Effector memory CD8-positive, alpha-beta T cell (primary cell): ENCODE data around the gene TTC4.
"Not testable (repeated sequence)": the region's sequence is repeated elsewhere in the genome, so short reads cannot be mapped to it uniquely, and the experiment has no call there.

Source experiments
- ATAC-seq: fragments of 150-1000 bp; cut with Tn5 transposase; replicated peaks from 2 replicates; pipeline ENCODE4 v1.10.0; 2021; ENCODE audit warnings: mild to moderate bottlenecking, moderate library complexity
- DNase-seq, 3 experiments: peaks; one replicate each; pipeline ENCODE4 v3.0.0; 2021
- H3K27ac Mint-ChIP-seq, 2 donors: one replicate each; pipeline ENCODE4 v1.8.0; 2022; ENCODE audit warnings: mild to moderate bottlenecking in 2 of 2, mixed read lengths in 2 of 2, moderate library complexity in 2 of 2
- H3K27me3 Mint-ChIP-seq, 2 donors: one replicate each; pipeline ENCODE4 v1.8.0; 2022; ENCODE audit warnings: mixed read lengths in 2 of 2
- H3K36me3 Mint-ChIP-seq: one replicate; pipeline ENCODE4 v1.8.0; 2022; ENCODE audit warnings: mild to moderate bottlenecking, moderate library complexity, mixed read lengths; ENCODE audit not compliant: insufficient read depth
- H3K4me1 Mint-ChIP-seq, 2 donors: one replicate each; pipeline ENCODE4 v1.8.0; 2022; ENCODE audit warnings: low read depth in 2 of 2, mixed read lengths in 2 of 2
- H3K4me3 Mint-ChIP-seq, 2 donors: one replicate each; pipeline ENCODE4 v1.8.0; 2022; ENCODE audit warnings: mild to moderate bottlenecking in 2 of 2, mixed read lengths in 2 of 2, moderate library complexity in 2 of 2
- H3K9me3 Mint-ChIP-seq, 2 donors: one replicate each; pipeline ENCODE4 v1.8.0; 2022; ENCODE audit warnings: mixed read lengths in 2 of 2

Gene TTC4

DNA sequence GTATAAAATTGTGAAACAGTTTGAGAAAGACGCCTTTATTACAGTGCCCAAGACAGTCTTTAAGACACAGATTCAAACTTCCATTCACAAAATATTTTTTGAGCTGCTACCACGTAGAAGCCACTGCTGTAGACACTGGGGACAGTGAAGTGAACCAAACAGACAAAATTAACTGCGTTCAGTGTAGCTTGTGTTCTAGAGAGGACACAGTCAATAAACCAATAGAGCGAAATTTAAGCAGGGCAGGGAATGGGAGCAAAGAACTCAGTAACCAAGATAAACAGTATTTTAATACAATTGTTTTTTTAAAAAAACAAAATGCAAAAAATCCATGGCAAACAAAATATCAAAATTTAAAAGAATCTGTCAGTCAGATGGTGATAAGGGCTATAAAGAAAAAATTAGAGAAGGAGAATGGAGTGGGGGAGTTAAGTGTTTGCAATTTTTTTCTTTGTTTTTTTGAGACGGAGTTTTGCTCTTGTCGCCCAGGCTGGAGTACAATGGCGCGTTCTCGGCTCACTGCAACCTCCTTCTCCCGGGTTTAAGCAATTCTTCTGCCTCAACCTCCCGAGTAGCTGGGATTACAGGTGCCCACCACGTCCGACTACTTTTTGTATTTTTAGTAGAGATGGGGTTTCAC, 49.4 kb downstream of the TTC4 start:
- Mint-ChIP-seq H3K36me3 (peaks cover 6% of the 10 kb centered on the region), H3K27me3 (no peaks in the 10 kb centered on the region), H3K4me3 (peak overlapping the region; percentile 92 to 94), H3K9me3 (no peaks in the 10 kb centered on the region), H3K4me1 (peaks cover 16 to 17% of the 10 kb centered on the region in 2 donors), H3K27ac (peak overlapping the region; percentile 92 to 96)
- ATAC-seq (peak; percentile 22), DNase-seq (no peak)

GRCh38 chr1:54766726-54767125, 51.1 kb downstream of the TTC4 start:
- ATAC-seq (no peak), DNase-seq (no peak)
- peak overlapping the region; percentile 53 to 66 for H3K27ac Mint-ChIP-seq
- H3K4me1 Mint-ChIP-seq = peaks cover 11 to 14% of the 10 kb centered on the region in 2 donors
- peaks cover 6% of the 10 kb centered on the region for H3K36me3 Mint-ChIP-seq
- no peaks in the 10 kb centered on the region for H3K27me3 Mint-ChIP-seq
- no peak overlapping the region for H3K4me3 Mint-ChIP-seq
- H3K9me3 Mint-ChIP-seq = no peaks in the 10 kb centered on the region

DNA sequence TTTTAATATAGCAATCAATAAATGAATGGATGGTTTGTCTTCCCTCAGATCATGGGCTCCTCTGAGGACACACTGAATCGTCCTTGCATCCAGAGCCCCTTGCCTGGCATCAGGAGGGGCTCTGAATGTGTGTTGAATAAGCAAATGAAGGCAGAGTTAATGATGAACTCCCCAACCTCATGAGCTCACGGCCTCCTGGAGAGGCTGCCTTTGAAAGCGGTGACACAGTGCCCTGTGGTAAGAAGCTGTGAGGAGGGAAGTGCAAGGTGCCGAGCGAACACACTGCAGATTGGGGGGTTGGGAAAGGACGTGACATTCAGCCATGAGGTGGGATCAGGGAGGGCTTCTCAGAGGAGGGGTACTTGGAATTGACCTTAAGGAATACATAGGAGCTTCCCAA, 51.9 kb downstream of the TTC4 start:
- DNase-seq (no peak), ATAC-seq (no peak)
- Mint-ChIP-seq H3K9me3 (no peaks in the 10 kb centered on the region), H3K4me3 (no peak overlapping the region), H3K27ac (peak overlapping the region; percentile 32 to 66), H3K27me3 (no peaks in the 10 kb centered on the region), H3K36me3 (peaks cover 6% of the 10 kb centered on the region), H3K4me1 (peaks cover 11 to 14% of the 10 kb centered on the region in 2 donors)

GRCh38 chr1:54768093-54768492, 52.4 kb downstream of the TTC4 start:
- peaks cover 6% of the 10 kb centered on the region for H3K36me3 Mint-ChIP-seq
- no peaks in the 10 kb centered on the region for H3K27me3 Mint-ChIP-seq
- peaks cover 8 to 11% of the 10 kb centered on the region in 2 donors for H3K4me1 Mint-ChIP-seq
- ATAC-seq (no peak), DNase-seq (no peak)
- H3K4me3 Mint-ChIP-seq = no peak overlapping the region
- H3K27ac Mint-ChIP-seq = peak overlapping the region in 1 of 2 donors; percentile 66
- no peaks in the 10 kb centered on the region for H3K9me3 Mint-ChIP-seq

- Mint-ChIP-seq H3K4me1 (peaks cover 1 to 4% of the 10 kb centered on the region in 2 donors), H3K36me3 (no peaks in the 10 kb centered on the region), H3K27ac (no peak overlapping the region), H3K4me3 (no peak overlapping the region), H3K9me3 (no peaks in the 10 kb centered on the region), H3K27me3 (no peaks in the 10 kb centered on the region)
- ATAC-seq (no peak), DNase-seq (no peak)
Observed at GRCh38 chr1:54772951-54773350, 57.3 kb downstream of the TTC4 start.

- DNase-seq (no peak), ATAC-seq (no peak)
- H3K27me3 Mint-ChIP-seq = no peaks in the 10 kb centered on the region
- no peaks in the 10 kb centered on the region for H3K9me3 Mint-ChIP-seq
- H3K27ac Mint-ChIP-seq = no peak overlapping the region
- no peak overlapping the region for H3K4me3 Mint-ChIP-seq
- H3K36me3 Mint-ChIP-seq = peaks cover 2% of the 10 kb centered on the region
- peaks cover 2 to 4% of the 10 kb centered on the region in 2 donors for H3K4me1 Mint-ChIP-seq
Observed at GRCh38 chr1:54774820-54775498, 59.3 kb downstream of the TTC4 start.

DNA sequence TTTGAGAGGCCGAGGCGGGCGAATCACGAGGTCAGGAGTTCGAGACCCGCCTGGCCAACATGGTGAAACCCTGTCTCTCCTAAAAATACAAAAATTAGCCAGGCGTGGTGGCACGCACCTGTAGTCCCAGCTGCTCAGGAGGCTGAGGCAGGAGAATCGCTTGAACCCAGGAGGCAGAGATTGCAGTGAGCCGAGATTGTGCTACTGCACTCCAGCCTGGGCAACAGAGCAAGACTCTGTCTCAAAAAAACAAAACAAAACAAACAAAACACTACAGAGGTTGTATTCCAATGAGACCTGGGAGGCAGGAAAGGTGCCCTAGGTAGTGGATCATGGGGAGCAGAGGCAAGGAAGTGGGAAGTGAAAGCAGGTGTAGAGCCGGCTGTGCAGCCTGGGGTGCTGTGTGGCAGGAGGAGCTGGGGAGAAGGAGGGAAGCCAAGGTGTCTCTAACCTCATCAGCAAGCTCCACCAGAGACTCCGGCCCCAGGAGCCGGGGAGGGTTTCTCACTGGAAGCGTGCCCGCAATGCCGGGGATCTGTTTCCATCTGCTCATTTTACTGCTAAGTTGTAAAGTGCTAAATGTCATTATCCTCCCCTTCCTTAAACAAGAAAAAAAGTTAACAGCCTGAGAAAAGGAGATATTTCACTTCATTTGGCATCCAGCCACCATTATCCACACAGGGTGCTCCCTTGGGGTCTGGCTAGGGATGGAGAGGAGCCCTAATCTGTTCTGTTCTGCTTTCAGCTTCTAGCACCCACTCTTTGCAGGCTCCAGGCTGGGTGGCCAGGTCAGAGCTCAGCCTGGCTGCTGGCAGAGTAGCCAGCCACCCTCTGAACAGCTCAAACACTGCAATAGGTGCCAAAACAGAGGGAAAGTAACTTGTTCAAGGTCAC, 60.4 kb downstream of the TTC4 start:
- peak overlapping the region in 1 of 2 donors; percentile 13 for H3K27ac Mint-ChIP-seq
- not testable (repeated sequence) for ATAC-seq, DNase-seq, H3K4me1 Mint-ChIP-seq, H3K4me3 Mint-ChIP-seq, H3K9me3 Mint-ChIP-seq, H3K36me3 Mint-ChIP-seq, H3K27me3 Mint-ChIP-seq

DNA sequence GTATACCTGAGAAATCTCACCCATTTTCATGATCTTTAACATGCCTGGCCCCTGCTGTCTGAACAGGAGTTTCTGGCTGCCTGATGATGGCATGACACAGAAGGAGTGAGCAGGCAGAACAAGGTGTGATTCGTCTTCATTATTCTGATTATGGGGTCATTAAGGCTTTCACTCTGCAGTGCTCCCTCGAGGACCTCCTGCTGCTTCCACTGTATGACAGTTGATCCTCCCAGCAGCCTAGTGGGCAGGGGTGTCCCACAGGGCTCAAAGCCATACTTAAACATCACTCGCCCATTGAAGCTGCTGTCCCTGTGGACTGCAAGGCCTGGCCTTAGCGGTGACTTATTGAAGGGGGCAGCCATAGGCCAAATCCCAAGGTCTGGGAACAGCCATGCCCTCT, 61.4 kb downstream of the TTC4 start:
- H3K36me3 Mint-ChIP-seq = peaks cover 13% of the 10 kb centered on the region
- DNase-seq (no peak), ATAC-seq (no peak)
- no peak overlapping the region for H3K27ac Mint-ChIP-seq
- no peak overlapping the region for H3K4me3 Mint-ChIP-seq
- no peaks in the 10 kb centered on the region for H3K9me3 Mint-ChIP-seq
- no peaks in the 10 kb centered on the region for H3K27me3 Mint-ChIP-seq
- H3K4me1 Mint-ChIP-seq = peaks cover 3 to 4% of the 10 kb centered on the region in 2 donors

GRCh38 chr1:54777431-54777830, 61.8 kb downstream of the TTC4 start:
- Mint-ChIP-seq H3K4me3 (no peak overlapping the region), H3K4me1 (peaks cover 4 to 5% of the 10 kb centered on the region in 2 donors), H3K27ac (peak overlapping the region in 1 of 2 donors; percentile 22), H3K27me3 (no peaks in the 10 kb centered on the region), H3K36me3 (peaks cover 16% of the 10 kb centered on the region), H3K9me3 (no peaks in the 10 kb centered on the region)
- ATAC-seq (no peak), DNase-seq (no peak)

- H3K9me3 Mint-ChIP-seq = no peaks in the 10 kb centered on the region
- DNase-seq (no peak), ATAC-seq (no peak)
- no peak overlapping the region for H3K4me3 Mint-ChIP-seq
- H3K27ac Mint-ChIP-seq = no peak overlapping the region
- peaks cover 0 to 4% of the 10 kb centered on the region in 2 donors for H3K4me1 Mint-ChIP-seq
- H3K27me3 Mint-ChIP-seq = no peaks in the 10 kb centered on the region
- H3K36me3 Mint-ChIP-seq = peaks cover 26% of the 10 kb centered on the region
Observed at GRCh38 chr1:54781023-54781723, 65.5 kb downstream of the TTC4 start.

- Mint-ChIP-seq H3K27me3 (no peaks in the 10 kb centered on the region), H3K36me3 (peaks cover 29% of the 10 kb centered on the region), H3K4me3 (no peak overlapping the region), H3K27ac (peak overlapping the region in 1 of 2 donors; percentile 19), H3K4me1 (peaks cover 3 to 4% of the 10 kb centered on the region in 2 donors), H3K9me3 (no peaks in the 10 kb centered on the region)
- DNase-seq (no peak), ATAC-seq (no peak)
Observed at GRCh38 chr1:54782156-54782555, 66.5 kb downstream of the TTC4 start.

DNA sequence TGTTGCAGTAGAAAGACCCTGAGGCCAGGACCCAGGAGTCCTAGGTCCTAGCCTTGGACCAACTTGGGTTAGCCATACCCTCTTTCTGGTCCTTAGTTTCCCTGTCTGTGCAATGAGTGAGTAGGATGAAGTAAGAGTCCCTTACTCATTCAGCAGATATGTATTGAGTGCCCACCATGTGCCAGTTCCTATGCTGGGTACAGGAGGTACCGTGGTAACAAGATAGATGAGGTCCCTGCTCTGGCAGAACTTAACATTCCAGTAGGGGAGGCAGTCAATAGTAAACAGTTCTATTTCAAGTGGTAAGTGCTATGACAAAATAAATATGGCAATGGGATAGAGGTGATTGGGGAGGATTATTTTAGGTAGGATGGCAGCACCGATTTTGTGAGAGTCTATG, 66.9 kb downstream of the TTC4 start:
- peaks cover 29% of the 10 kb centered on the region for H3K36me3 Mint-ChIP-seq
- no peak overlapping the region for H3K4me3 Mint-ChIP-seq
- DNase-seq = no peak
- no peaks in the 10 kb centered on the region for H3K9me3 Mint-ChIP-seq
- H3K27ac Mint-ChIP-seq = peak overlapping the region; percentile 19 to 29
- no peak for ATAC-seq
- H3K4me1 Mint-ChIP-seq = peaks cover 4 to 6% of the 10 kb centered on the region in 2 donors
- no peaks in the 10 kb centered on the region for H3K27me3 Mint-ChIP-seq

- H3K9me3 Mint-ChIP-seq = no peaks in the 10 kb centered on the region
- peaks cover 10 to 12% of the 10 kb centered on the region in 2 donors for H3K4me1 Mint-ChIP-seq
- no peaks in the 10 kb centered on the region for H3K27me3 Mint-ChIP-seq
- H3K4me3 Mint-ChIP-seq = no peak overlapping the region
- no peak overlapping the region for H3K27ac Mint-ChIP-seq
- ATAC-seq (no peak), DNase-seq (no peak)
- H3K36me3 Mint-ChIP-seq = peaks cover 30% of the 10 kb centered on the region
Observed at GRCh38 chr1:54784066-54784465, 68.4 kb downstream of the TTC4 start.
